Progenitor cell of endocrine pancreas (in vitro differentiated cells): ENCODE data around the gene RPH3AL. TPM values are rescaled to one million over a fixed set of nuclear protein-coding genes. Genes with fewer than 3 reads are reported as not detected.
A peak's percentile ranks its signal among the peaks of the same experiment; 100 is the strongest.

ENCODE experiments used
- DNase-seq: peaks from one replicate; pipeline ENCODE4 v3.0.0; 2021; ENCODE audit warnings: low spot score; ENCODE audit not compliant: unreplicated experiment
- H3K27ac Mint-ChIP-seq: 2 replicates; pipeline ENCODE4 v1.8.0; 2021; ENCODE audit warnings: mild to moderate bottlenecking, moderate library complexity, mixed read lengths
- H3K27me3 Mint-ChIP-seq: 2 replicates; pipeline ENCODE4 v1.8.0; 2021; ENCODE audit warnings: mixed read lengths
- H3K36me3 Mint-ChIP-seq: 2 replicates; pipeline ENCODE4 v1.8.0; 2022; ENCODE audit warnings: mixed read lengths; ENCODE audit not compliant: insufficient read depth
- H3K4me1 Mint-ChIP-seq: 2 replicates; pipeline ENCODE4 v1.8.0; 2021; ENCODE audit warnings: low read depth, mixed read lengths
- H3K4me3 Mint-ChIP-seq: 2 replicates; pipeline ENCODE4 v1.8.0; 2021; ENCODE audit warnings: low read depth, mild to moderate bottlenecking, moderate library complexity, mixed read lengths
- H3K9me3 Mint-ChIP-seq: 2 replicates; pipeline ENCODE4 v1.8.0; 2021; ENCODE audit warnings: low read depth, mixed read lengths
- CTCF ChIP-seq: fragments of 200-600 bp; sonication (generic); IDR thresholded peaks from one replicate; pipeline ENCODE4 v1.5.0; 2021; ENCODE audit warnings: antibody characterized with exemption, mild to moderate bottlenecking; ENCODE audit not compliant: unreplicated experiment
- total RNA-seq: library from RNA; stranded (reverse); gene quantifications from 2 replicates; pipeline ENCODE4 v1.2.1, GENCODE V29; 2021

Gene RPH3AL
- total RNA-seq, 1 donor from 2014 or later = 47.6 TPM

GRCh38 chr17:382644-383533 lies 30.3 kb upstream of the RPH3AL start:
- peak overlapping the region; percentile 61 for H3K4me3 Mint-ChIP-seq
- TF ChIP-seq CTCF = no peak
- peaks cover 26% of the 10 kb centered on the region for H3K27me3 Mint-ChIP-seq
- H3K27ac Mint-ChIP-seq = no peak overlapping the region
- no peak for DNase-seq
- H3K36me3 Mint-ChIP-seq = no peaks in the 10 kb centered on the region
- no peaks in the 10 kb centered on the region for H3K9me3 Mint-ChIP-seq
- H3K4me1 Mint-ChIP-seq = peaks cover 24% of the 10 kb centered on the region

GRCh38 chr17:381941-382643 lies 29.5 kb upstream of the RPH3AL start:
- Mint-ChIP-seq H3K4me1 (peaks cover 27% of the 10 kb centered on the region), H3K27me3 (peaks cover 21% of the 10 kb centered on the region), H3K4me3 (peak overlapping the region; percentile 25), H3K9me3 (no peaks in the 10 kb centered on the region), H3K36me3 (no peaks in the 10 kb centered on the region), H3K27ac (no peak overlapping the region)
- TF ChIP-seq CTCF = no peak
- DNase-seq = no peak

GRCh38 chr17:381516-381915 lies 28.9 kb upstream of the RPH3AL start:
- no peak for TF ChIP-seq CTCF
- Mint-ChIP-seq H3K27me3 (peaks cover 18% of the 10 kb centered on the region), H3K27ac (no peak overlapping the region)

GRCh38 chr17:379531-380465 lies 27.2 kb upstream of the RPH3AL start:
- Mint-ChIP-seq H3K27me3 (peaks cover 18% of the 10 kb centered on the region), H3K27ac (no peak overlapping the region), H3K4me1 (peaks cover 24% of the 10 kb centered on the region), H3K9me3 (no peaks in the 10 kb centered on the region), H3K36me3 (no peaks in the 10 kb centered on the region), H3K4me3 (no peak overlapping the region)
- DNase-seq = no peak
- no peak for TF ChIP-seq CTCF

More at GRCh38 chr17:381516-381915, 28.9 kb upstream of the RPH3AL start:
- H3K36me3 Mint-ChIP-seq = no peaks in the 10 kb centered on the region
- peaks cover 24% of the 10 kb centered on the region for H3K4me1 Mint-ChIP-seq
- no peak for DNase-seq
- H3K4me3 Mint-ChIP-seq = no peak overlapping the region
- H3K9me3 Mint-ChIP-seq = no peaks in the 10 kb centered on the region
